ENCODE results near the gene LRRC71.

The LRRC71 gene

GRCh38 chr1:156893048-156893953, 27.1 kb upstream of the LRRC71 start, which contains the start of gene PEAR1:
Gene PEAR1 (plus strand): TSS chr1:156893718. CDS start chr1:156903927, 10,209 bp downstream.
- no peak for FAIRE-seq

- FAIRE-seq, result no peak
Measured at GRCh38 chr1:156894001-156894400, 26.4 kb upstream of the LRRC71 start.

GRCh38 chr1:156894711-156895454, 25.5 kb upstream of the LRRC71 start:
- no peak for FAIRE-seq

GRCh38 chr1:156895455-156895812, 25.0 kb upstream of the LRRC71 start:
- FAIRE-seq, result no peak

- FAIRE-seq, result no peak
Measured at GRCh38 chr1:156895927-156896326, 24.5 kb upstream of the LRRC71 start.

GRCh38 chr1:156896490-156897033, 23.9 kb upstream of the LRRC71 start:
- no peak for FAIRE-seq

- no peak for FAIRE-seq
Measured at GRCh38 chr1:156897078-156897825, 23.2 kb upstream of the LRRC71 start.

- no peak for FAIRE-seq
Measured at GRCh38 chr1:156898161-156898566, 22.3 kb upstream of the LRRC71 start.

GRCh38 chr1:156898971-156899664, 21.3 kb upstream of the LRRC71 start:
- no peak for FAIRE-seq

GRCh38 chr1:156899956-156900718, 20.3 kb upstream of the LRRC71 start:
- FAIRE-seq, result no peak

- FAIRE-seq, result no peak
Measured at GRCh38 chr1:156900896-156901589, 19.4 kb upstream of the LRRC71 start.

GRCh38 chr1:156901590-156901900, 18.9 kb upstream of the LRRC71 start:
- FAIRE-seq, result no peak

- FAIRE-seq, result no peak
Measured at GRCh38 chr1:156901966-156902915, 18.2 kb upstream of the LRRC71 start.

- no peak for FAIRE-seq
Measured at GRCh38 chr1:156903328-156904091, 16.9 kb upstream of the LRRC71 start.

GRCh38 chr1:156904187-156904959, 16.1 kb upstream of the LRRC71 start:
- no peak for FAIRE-seq

- FAIRE-seq, result no peak
Measured at GRCh38 chr1:156905176-156905575, 15.3 kb upstream of the LRRC71 start.

- FAIRE-seq, result no peak
Measured at GRCh38 chr1:156905651-156906050, 14.8 kb upstream of the LRRC71 start.

GRCh38 chr1:156906206-156906906, 14.1 kb upstream of the LRRC71 start:
- FAIRE-seq, result no peak

All from TTC549 (cell line).